A549 (cell line): ENCODE data around the gene UBAC2. TPM values are rescaled to one million over a fixed set of nuclear protein-coding genes. Genes with fewer than 3 reads are reported as not detected.

ENCODE experiments used
- ATAC-seq, 2 experiments: fragments of 200-7000 bp in 1 of 2; fragments of >200 bp in 1 of 2; cut with Nextera tagmentation in 1 of 2; cut with Tn5 transposase in 1 of 2; 3 replicates each; pipeline versions ENCODE4 v1.8.0 to v1.9.1; 2018 to 2020; ENCODE audit warnings: mild to moderate bottlenecking in 1 of 2, moderate library complexity in 1 of 2
- CTCF ChIA-PET: fragments of 300-600 bp; sonication (Branson Sonifier 250); formaldehyde crosslinking; extraction: SDS; loops from one replicate; lab custom pipeline; 2021; ENCODE audit warnings: antibody characterized with exemption, inconsistent platforms; lab: Yijun Ruan, JAX
- POLR2A ChIA-PET: fragments of 350-600 bp; formaldehyde crosslinking; extraction: SDS; loops from one replicate; lab custom pipeline; 2021; ENCODE audit warnings: antibody characterized with exemption, inconsistent platforms; lab: Yijun Ruan, JAX
- DNase-seq, 2 experiments: peaks; one replicate each; pipeline versions ENCODE4 v3.0.0 to v3.0.0-alpha.2; 2011 to 2016; ENCODE audit warnings: low read depth in 1 of 2, low spot score in 1 of 2
- FAIRE-seq: peaks from 2 replicates; lab custom pipeline; 2011; peaks lifted over from hg19 to GRCh38; lab: Jason Lieb, UNC
- H3K27ac ChIP-seq, 2 experiments: fragments of >200 bp; sonication (Bioruptor Twin); formaldehyde crosslinking; 3 replicates each; pipeline ENCODE4 v1.5.1; 2016 to 2017
- H3K4me1 ChIP-seq: fragments of >200 bp; sonication (Bioruptor Twin); formaldehyde crosslinking; 3 replicates; pipeline ENCODE4 v1.6.1; 2016
- H3K4me2 ChIP-seq: fragments of >200 bp; sonication (Bioruptor Twin); formaldehyde crosslinking; 3 replicates; pipeline ENCODE4 v1.6.1; 2016
- H3K4me3 ChIP-seq: fragments of >200 bp; sonication (Bioruptor Twin); formaldehyde crosslinking; 3 replicates; pipeline ENCODE4 v1.5.1; 2016
- H3K9me3 ChIP-seq: fragments of >200 bp; sonication (Bioruptor Twin); formaldehyde crosslinking; 3 replicates; pipeline ENCODE4 v1.6.1; 2016
- ATOH8 ChIP-seq: fragments of 250-450 bp; sonication (Bioruptor Pico); IDR thresholded peaks from 2 replicates; pipeline ENCODE4 v1.5.0; 2020; ENCODE audit warnings: low read depth, mild to moderate bottlenecking, moderate library complexity
- BHLHE40 ChIP-seq: IDR thresholded peaks from 2 replicates; pipeline ENCODE4 v1.6.1; 2012; ENCODE audit warnings: low read depth, low read length, inconsistent platforms
- CBX2 ChIP-seq: fragments of 200-600 bp; sonication (generic); IDR thresholded peaks from 2 replicates; pipeline ENCODE4 v1.6.1; 2016; ENCODE audit warnings: low read depth, mild to moderate bottlenecking, borderline replicate concordance
- CHD2 ChIP-seq: fragments of 150-350 bp; IDR thresholded peaks from 2 replicates; pipeline ENCODE4 v1.6.1; 2014; ENCODE audit warnings: low read length; ENCODE audit not compliant: partially characterized antibody
- CHD4 ChIP-seq: fragments of 200-600 bp; sonication (generic); IDR thresholded peaks from 2 replicates; pipeline ENCODE4 v1.6.1; 2016; ENCODE audit warnings: antibody characterized with exemption, mild to moderate bottlenecking, borderline replicate concordance
- EHF ChIP-seq: fragments of 250-450 bp; sonication (Bioruptor Pico); IDR thresholded peaks from 2 replicates; pipeline ENCODE4 v1.5.0; 2020; ENCODE audit warnings: mild to moderate bottlenecking
- ESRRA ChIP-seq: fragments of 150-350 bp; IDR thresholded peaks from 2 replicates; pipeline ENCODE4 v1.6.1; 2014; ENCODE audit warnings: mild to moderate bottlenecking, low read length, borderline replicate concordance
- FOSB ChIP-seq: fragments of 250-450 bp; sonication (Bioruptor Pico); IDR thresholded peaks from 2 replicates; pipeline ENCODE4 v1.5.0; 2020; ENCODE audit warnings: mild to moderate bottlenecking, moderate library complexity
- FOSL2 ChIP-seq, 2 experiments: fragments of 450-650 bp in 1 of 2; fragments of >200 bp in 1 of 2; sonication (Bioruptor Twin) in 1 of 2; formaldehyde crosslinking; IDR thresholded peaks; 2 replicates each; pipeline versions ENCODE4 v1.5.0 to v1.6.1; 2016 to 2020; ENCODE audit warnings: mild to moderate bottlenecking in 1 of 2, moderate library complexity in 1 of 2
- HDAC2 ChIP-seq: fragments of 200-600 bp; sonication (generic); IDR thresholded peaks from 2 replicates; pipeline ENCODE4 v1.6.1; 2016
- HEYL ChIP-seq: fragments of 250-450 bp; sonication (Bioruptor Pico); IDR thresholded peaks from 2 replicates; pipeline ENCODE4 v1.8.0; 2021; ENCODE audit warnings: mild to moderate bottlenecking, moderate library complexity
- HOXB13 ChIP-seq: fragments of 250-450 bp; sonication (Bioruptor Pico); IDR thresholded peaks from 2 replicates; pipeline ENCODE4 v1.5.0; 2020; ENCODE audit warnings: low read depth, mild to moderate bottlenecking, moderate library complexity
- HOXB5 ChIP-seq: fragments of 250-450 bp; sonication (Bioruptor Pico); IDR thresholded peaks from 2 replicates; pipeline ENCODE4 v1.5.0; 2020; ENCODE audit warnings: mild to moderate bottlenecking, moderate library complexity
- JUNB ChIP-seq: fragments of >200 bp; sonication (Bioruptor Twin); formaldehyde crosslinking; IDR thresholded peaks from 2 replicates; pipeline ENCODE4 v1.6.1; 2016
- KDM5A ChIP-seq: fragments of 200-600 bp; sonication (generic); IDR thresholded peaks from 2 replicates; pipeline ENCODE4 v1.6.1; 2016; ENCODE audit warnings: antibody characterized with exemption, mild to moderate bottlenecking
- MAX ChIP-seq: IDR thresholded peaks from 2 replicates; pipeline ENCODE4 v1.6.1; 2012
- MYC ChIP-seq: IDR thresholded peaks from 2 replicates; pipeline ENCODE4 v1.6.1; 2012; ENCODE audit warnings: mild to moderate bottlenecking, inconsistent platforms, low read length, improper control_type of control experiment, borderline replicate concordance
- NPAS2 ChIP-seq: fragments of 250-450 bp; sonication (Bioruptor Pico); IDR thresholded peaks from 2 replicates; pipeline ENCODE4 v1.8.0; 2022; ENCODE audit warnings: mild to moderate bottlenecking, moderate library complexity, borderline replicate concordance
- NR3C1 ChIP-seq: fragments of >200 bp; sonication (Bioruptor Twin); formaldehyde crosslinking; IDR thresholded peaks from 3 replicates; pipeline ENCODE4 v1.6.1; 2017
- PBX3 ChIP-seq: IDR thresholded peaks from 2 replicates; pipeline ENCODE4 v1.6.1; 2012
- PHF8 ChIP-seq: fragments of 200-600 bp; sonication (generic); IDR thresholded peaks from 2 replicates; pipeline ENCODE4 v1.6.1; 2016; ENCODE audit warnings: low read depth, mild to moderate bottlenecking, antibody characterized with exemption, moderate library complexity, borderline replicate concordance
- RARB ChIP-seq: fragments of 250-450 bp; sonication (Bioruptor Pico); IDR thresholded peaks from 2 replicates; pipeline ENCODE4 v1.8.0; 2021; ENCODE audit warnings: mild to moderate bottlenecking, moderate library complexity
- REST ChIP-seq: fragments of 200-600 bp; sonication (generic); IDR thresholded peaks from 2 replicates; pipeline ENCODE4 v1.6.1; 2016; ENCODE audit warnings: antibody characterized with exemption, mild to moderate bottlenecking, moderate library complexity
- RFX5 ChIP-seq: fragments of 450-650 bp; IDR thresholded peaks from 2 replicates; pipeline ENCODE4 v1.7.1; 2014; ENCODE audit warnings: antibody characterized with exemption, mild to moderate bottlenecking, moderate library complexity
- SMC3 ChIP-seq: fragments of >200 bp; sonication (Bioruptor Twin); formaldehyde crosslinking; IDR thresholded peaks from 3 replicates; pipeline ENCODE4 v1.6.1; 2018; ENCODE audit warnings: inconsistent platforms
- SREBF2 ChIP-seq: fragments of 450-650 bp; IDR thresholded peaks from 2 replicates; pipeline ENCODE4 v1.6.1; 2014; ENCODE audit warnings: mild to moderate bottlenecking, moderate library complexity
- ZFP36 ChIP-seq: fragments of 450-650 bp; IDR thresholded peaks from 2 replicates; pipeline ENCODE4 v1.6.1; 2014; ENCODE audit warnings: borderline replicate concordance; ENCODE audit not compliant: partially characterized antibody
- ZSCAN20 ChIP-seq: fragments of 250-450 bp; sonication (Bioruptor Pico); IDR thresholded peaks from 2 replicates; pipeline ENCODE4 v1.8.0; 2022; ENCODE audit warnings: mild to moderate bottlenecking, moderate library complexity
- WGBS: methylation state at CpG from one replicate; pipeline ENCODE4 v1.1.6; 2017; ENCODE audit errors: missing lambda C conversion rate; 5-methylcytosine and 5-hydroxymethylcytosine counted together
- polyA plus RNA-seq, 4 experiments: library from polyadenylated mRNA; depleted of rRNA in 3 of 4; stranded (reverse); fragments of >200 nt; fragmentation: RNase III in 1 of 4; extraction: RNeasy Plus Mini Kit Qiagen cat#74134 plus additional on column Dnase treatment in 1 of 4; gene quantifications; 2 replicates in 3 of 4; 3 replicates in 1 of 4; pipeline ENCODE4 v1.2.3, GENCODE V29; 2011 to 2017
- TF ChIP-seq, protein P1 (sequence below): fragments of 450-650 bp; IDR thresholded peaks from 2 replicates; pipeline ENCODE4 v1.6.1; 2014; ENCODE audit warnings: antibody characterized with exemption
- TF ChIP-seq, protein P2 (sequence below): fragments of >200 bp; sonication (Bioruptor Twin); formaldehyde crosslinking; IDR thresholded peaks from 2 replicates; pipeline ENCODE4 v1.6.1; 2016

UBAC2 gene
- polyA plus RNA-seq, 2 of the 4 experiments (the other 2 are of a cell fraction): 61.6 to 103 TPM

DNA sequence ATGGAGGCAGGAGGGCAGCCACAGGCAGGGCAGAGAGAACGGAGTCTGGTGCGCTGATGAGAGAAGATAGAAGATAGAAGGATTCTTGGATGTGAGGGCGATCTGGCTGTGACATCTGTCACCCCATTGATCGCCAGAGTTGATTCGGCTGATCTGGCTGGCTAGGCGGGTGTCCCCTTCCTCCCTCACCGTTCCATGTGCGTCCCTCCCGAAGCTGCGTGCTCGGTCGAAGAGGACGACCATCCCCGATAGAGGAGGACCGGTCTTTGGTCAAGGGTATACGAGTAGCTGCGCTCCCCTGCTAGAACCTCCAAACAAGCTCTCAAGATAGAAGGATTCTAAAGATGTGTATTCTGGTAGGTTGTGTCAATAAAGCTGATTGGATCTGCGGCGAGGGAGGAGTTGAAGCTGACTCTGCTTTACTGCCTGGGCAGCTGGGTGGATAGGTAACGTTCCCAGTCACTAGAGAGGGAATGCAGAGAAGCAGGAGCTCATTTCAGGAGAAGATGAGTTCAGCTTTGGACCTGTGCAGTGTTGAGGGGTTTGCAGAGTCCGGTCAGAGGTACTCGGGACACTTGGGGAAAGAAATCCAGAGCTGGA is 5.1 kb downstream of the UBAC2 start (continued):
- TF ChIP-seq BHLHE40 (no peak), ATOH8 (CRISPR knock-in tag) (no peak), CBX2 (no peak), SMC3 (no peak), MYC (no peak), HOXB5 (CRISPR knock-in tag) (no peak), CHD4 (no peak), FOSL2 (IDR thresholded peaks at IDR 0.05) (no peak), FOSL2 (CRISPR knock-in tag; IDR thresholded peaks at IDR 0.05) (no peak), EHF (CRISPR knock-in tag) (no peak)
- TF ChIP-seq, protein P1, sequence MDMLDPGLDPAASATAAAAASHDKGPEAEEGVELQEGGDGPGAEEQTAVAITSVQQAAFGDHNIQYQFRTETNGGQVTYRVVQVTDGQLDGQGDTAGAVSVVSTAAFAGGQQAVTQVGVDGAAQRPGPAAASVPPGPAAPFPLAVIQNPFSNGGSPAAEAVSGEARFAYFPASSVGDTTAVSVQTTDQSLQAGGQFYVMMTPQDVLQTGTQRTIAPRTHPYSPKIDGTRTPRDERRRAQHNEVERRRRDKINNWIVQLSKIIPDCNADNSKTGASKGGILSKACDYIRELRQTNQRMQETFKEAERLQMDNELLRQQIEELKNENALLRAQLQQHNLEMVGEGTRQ: no peak
- TF ChIP-seq, all 56 proteins: peak for 0

DNA sequence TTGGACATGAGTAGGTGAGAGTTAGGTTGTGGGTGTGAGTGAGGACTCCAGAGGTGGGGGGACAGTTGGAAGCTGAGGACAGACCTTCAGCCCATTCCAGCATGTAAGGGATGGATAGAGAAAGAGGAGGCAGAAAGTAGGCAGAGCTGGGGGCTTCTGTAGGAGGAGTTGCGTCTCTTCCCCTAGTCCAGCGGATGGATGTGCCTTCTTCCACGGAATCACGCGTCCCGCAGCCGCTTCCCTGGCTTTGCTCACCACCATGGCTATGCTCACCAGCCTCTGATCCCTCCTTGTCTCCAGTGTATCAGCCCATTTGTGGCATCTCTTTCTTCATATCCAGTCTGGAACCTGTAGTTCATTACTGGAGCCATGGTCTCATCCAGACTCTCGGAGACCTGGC is 5.6 kb downstream of the UBAC2 start:
- POLR2A ChIA-PET: no interaction called here
- ATAC-seq (no peak), DNase-seq (no peak), FAIRE-seq (no peak)
- 95% methylated on average over 8 of the region's 8 CpGs for WGBS
- TF ChIP-seq JUNB (no peak), HOXB13 (CRISPR knock-in tag) (no peak), MYC (no peak), NR3C1 (no peak), PBX3 (no peak), ZSCAN20 (CRISPR knock-in tag) (no peak), RARB (no peak), SREBF2 (no peak), FOSB (CRISPR knock-in tag) (no peak), ESRRA (no peak), ZFP36 (no peak), NPAS2 (CRISPR knock-in tag) (no peak)
- Histone ChIP-seq H3K4me1 (peaks cover 7% of the 10 kb centered on the region), H3K4me3 (no peak overlapping the region), H3K4me2 (no peak overlapping the region), H3K27ac (no peak overlapping the region), H3K9me3 (no peaks in the 10 kb centered on the region)
- CTCF ChIA-PET: interaction anchor here (0.9 to 3.0 kb wide), 3 partner anchors 30 to 60 kb away, joined by 3 to 8 read pairs (median 3); no protein-coding TSS in a partner anchor

DNA sequence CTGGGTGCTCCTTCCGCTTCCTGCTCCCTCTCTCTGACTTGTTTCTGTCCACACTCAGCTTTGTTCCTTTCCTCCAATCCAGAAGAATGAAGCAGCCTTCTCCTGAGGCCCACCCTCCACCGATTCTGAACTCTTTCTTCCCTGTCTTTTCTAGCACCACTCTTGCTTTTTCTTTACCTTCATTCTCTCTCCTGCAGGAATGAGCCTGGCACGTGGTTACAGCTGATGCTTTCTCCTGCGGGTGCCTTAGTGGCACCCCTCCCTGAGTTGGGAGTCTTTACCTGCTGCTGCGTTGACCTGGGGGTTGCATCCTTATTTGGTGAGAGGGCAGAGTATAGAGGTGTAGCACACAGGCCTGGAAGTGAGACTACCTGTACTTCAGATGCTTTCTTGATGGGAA is 6.2 kb downstream of the UBAC2 start:
- no peak for ATAC-seq
- ChIA-PET POLR2A (no interaction called here), CTCF (interaction anchor here (3.0 kb wide), 1 partner anchor 31 kb away, joined by 8 read pairs; no protein-coding TSS in a partner anchor)
- no peak for DNase-seq
- Histone ChIP-seq H3K4me2 (no peak overlapping the region), H3K27ac (no peak overlapping the region), H3K9me3 (no peaks in the 10 kb centered on the region), H3K4me1 (peaks cover 7% of the 10 kb centered on the region), H3K4me3 (no peak overlapping the region)
- no peak for TF ChIP-seq BHLHE40
- TF ChIP-seq PHF8: no peak
- no peak for TF ChIP-seq RFX5
- no peak for TF ChIP-seq EHF (CRISPR knock-in tag)
- no peak for TF ChIP-seq JUNB
- no peak for TF ChIP-seq CHD2
- TF ChIP-seq HEYL (CRISPR knock-in tag): no peak
- no peak for TF ChIP-seq NR3C1
- TF ChIP-seq, protein P2, sequence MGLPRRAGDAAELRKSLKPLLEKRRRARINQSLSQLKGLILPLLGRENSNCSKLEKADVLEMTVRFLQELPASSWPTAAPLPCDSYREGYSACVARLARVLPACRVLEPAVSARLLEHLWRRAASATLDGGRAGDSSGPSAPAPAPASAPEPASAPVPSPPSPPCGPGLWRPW: no peak
- TF ChIP-seq KDM5A: no peak
- TF ChIP-seq MAX: no peak
- no peak for TF ChIP-seq SMC3
- TF ChIP-seq REST: no peak
- TF ChIP-seq HDAC2: no peak
- TF ChIP-seq MYC: no peak
- 94% methylated on average over 5 of the region's 5 CpGs for WGBS
- no peak for FAIRE-seq
